Activated naive CD8-positive, alpha-beta T cell (primary cell): ENCODE results near the gene ANKRD55.
A peak's percentile ranks its signal among the peaks of the same experiment; 100 is the strongest.
"Not testable (repeated sequence)": the region's sequence is repeated elsewhere in the genome, so short reads cannot be mapped to it uniquely, and the experiment has no call there.

Source experiments
- H3K27ac Mint-ChIP-seq: one replicate; pipeline ENCODE4 v1.8.0; 2021; ENCODE audit warnings: mixed read lengths
- H3K27me3 Mint-ChIP-seq: one replicate; pipeline ENCODE4 v1.8.0; 2021; ENCODE audit warnings: mixed read lengths
- H3K36me3 Mint-ChIP-seq: one replicate; pipeline ENCODE4 v1.8.0; 2021; ENCODE audit warnings: mixed read lengths
- H3K4me1 Mint-ChIP-seq: one replicate; pipeline ENCODE4 v1.8.0; 2021; ENCODE audit warnings: low read depth, mixed read lengths
- H3K4me3 Mint-ChIP-seq: one replicate; pipeline ENCODE4 v1.8.0; 2021; ENCODE audit warnings: mild to moderate bottlenecking, mixed read lengths
- H3K9me3 Mint-ChIP-seq: one replicate; pipeline ENCODE4 v1.8.0; 2021; ENCODE audit warnings: low read depth, mixed read lengths

Gene ANKRD55

GRCh38 chr5:56233230-56233629 is at the start of gene ANKRD55:
Gene ANKRD55, minus strand, starts transcription at chr5:56233330. Its CDS starts 417 bp downstream, at chr5:56232913.
- no peak within 1 kb of the TSS for H3K27ac Mint-ChIP-seq
- H3K9me3 Mint-ChIP-seq, result no peaks in the 10 kb centered on the region
- no peaks in the 10 kb centered on the region for H3K36me3 Mint-ChIP-seq
- peaks cover 7% of the 10 kb centered on the region for H3K27me3 Mint-ChIP-seq
- H3K4me1 Mint-ChIP-seq, result no peaks in the 10 kb centered on the region
- H3K4me3 Mint-ChIP-seq, result no peak within 1 kb of the TSS

GRCh38 chr5:56282216-56282615 is 49.1 kb upstream of the ANKRD55 start:
- Mint-ChIP-seq H3K4me3 (no peak overlapping the region), H3K27ac (no peak overlapping the region)

GRCh38 chr5:56281489-56282165 is 48.5 kb upstream of the ANKRD55 start:
- no peak overlapping the region for H3K4me3 Mint-ChIP-seq
- H3K36me3 Mint-ChIP-seq, result no peaks in the 10 kb centered on the region
- no peaks in the 10 kb centered on the region for H3K27me3 Mint-ChIP-seq
- H3K27ac Mint-ChIP-seq, result no peak overlapping the region
- no peaks in the 10 kb centered on the region for H3K9me3 Mint-ChIP-seq
- H3K4me1 Mint-ChIP-seq, result no peaks in the 10 kb centered on the region

More at GRCh38 chr5:56282216-56282615, 49.1 kb upstream of the ANKRD55 start:
- H3K27me3 Mint-ChIP-seq, result no peaks in the 10 kb centered on the region
- H3K4me1 Mint-ChIP-seq, result no peaks in the 10 kb centered on the region
- no peaks in the 10 kb centered on the region for H3K9me3 Mint-ChIP-seq
- no peaks in the 10 kb centered on the region for H3K36me3 Mint-ChIP-seq

- no peaks in the 10 kb centered on the region for H3K27me3 Mint-ChIP-seq
- no peaks in the 10 kb centered on the region for H3K36me3 Mint-ChIP-seq
- H3K4me1 Mint-ChIP-seq, result no peaks in the 10 kb centered on the region
- H3K27ac Mint-ChIP-seq, result no peak overlapping the region
- H3K9me3 Mint-ChIP-seq, result no peaks in the 10 kb centered on the region
- no peak overlapping the region for H3K4me3 Mint-ChIP-seq
Observed at GRCh38 chr5:56279979-56280378, 46.8 kb upstream of the ANKRD55 start.

- H3K27me3 Mint-ChIP-seq, result no peaks in the 10 kb centered on the region
- no peaks in the 10 kb centered on the region for H3K36me3 Mint-ChIP-seq
- no peak overlapping the region for H3K27ac Mint-ChIP-seq
- no peaks in the 10 kb centered on the region for H3K4me1 Mint-ChIP-seq
- H3K4me3 Mint-ChIP-seq, result no peak overlapping the region
- no peaks in the 10 kb centered on the region for H3K9me3 Mint-ChIP-seq
Observed at GRCh38 chr5:56279291-56279690, 46.2 kb upstream of the ANKRD55 start.

- Mint-ChIP-seq H3K9me3 (no peaks in the 10 kb centered on the region), H3K4me1 (no peaks in the 10 kb centered on the region), H3K27ac (no peak overlapping the region), H3K4me3 (no peak overlapping the region), H3K36me3 (no peaks in the 10 kb centered on the region), H3K27me3 (no peaks in the 10 kb centered on the region)
Observed at GRCh38 chr5:56278335-56278753, 45.2 kb upstream of the ANKRD55 start.

- Mint-ChIP-seq H3K9me3 (no peaks in the 10 kb centered on the region), H3K4me1 (no peaks in the 10 kb centered on the region), H3K4me3 (no peak overlapping the region), H3K27ac (no peak overlapping the region), H3K36me3 (no peaks in the 10 kb centered on the region), H3K27me3 (no peaks in the 10 kb centered on the region)
Observed at GRCh38 chr5:56277573-56277972, 44.4 kb upstream of the ANKRD55 start.

- Mint-ChIP-seq H3K36me3 (no peaks in the 10 kb centered on the region), H3K9me3 (no peaks in the 10 kb centered on the region), H3K27me3 (no peaks in the 10 kb centered on the region), H3K27ac (no peak overlapping the region), H3K4me1 (peaks cover 18% of the 10 kb centered on the region), H3K4me3 (no peak overlapping the region)
Observed at GRCh38 chr5:56273376-56273955, 40.3 kb upstream of the ANKRD55 start.

- Mint-ChIP-seq H3K4me3 (no peak overlapping the region), H3K36me3 (no peaks in the 10 kb centered on the region), H3K27ac (no peak overlapping the region), H3K9me3 (no peaks in the 10 kb centered on the region), H3K27me3 (no peaks in the 10 kb centered on the region), H3K4me1 (peaks cover 18% of the 10 kb centered on the region)
Observed at GRCh38 chr5:56272765-56273164, 39.6 kb upstream of the ANKRD55 start.

- no peaks in the 10 kb centered on the region for H3K36me3 Mint-ChIP-seq
- H3K4me3 Mint-ChIP-seq, result peak overlapping the region; percentile 75
- H3K27me3 Mint-ChIP-seq, result no peaks in the 10 kb centered on the region
- no peaks in the 10 kb centered on the region for H3K9me3 Mint-ChIP-seq
- H3K4me1 Mint-ChIP-seq, result peaks cover 18% of the 10 kb centered on the region
- H3K27ac Mint-ChIP-seq, result peak overlapping the region; percentile 78
Observed at GRCh38 chr5:56270568-56271392, 37.6 kb upstream of the ANKRD55 start.

- H3K36me3 Mint-ChIP-seq, result no peaks in the 10 kb centered on the region
- peaks cover 18% of the 10 kb centered on the region for H3K4me1 Mint-ChIP-seq
- no peaks in the 10 kb centered on the region for H3K9me3 Mint-ChIP-seq
- no peak overlapping the region for H3K4me3 Mint-ChIP-seq
- H3K27me3 Mint-ChIP-seq, result no peaks in the 10 kb centered on the region
- peak overlapping the region; percentile 78 for H3K27ac Mint-ChIP-seq
Observed at GRCh38 chr5:56270058-56270457, 36.9 kb upstream of the ANKRD55 start.

- Mint-ChIP-seq H3K4me3 (no peak overlapping the region), H3K27ac (peak overlapping the region; percentile 54), H3K9me3 (no peaks in the 10 kb centered on the region)
Observed at GRCh38 chr5:56269216-56269927, 36.2 kb upstream of the ANKRD55 start.

GRCh38 chr5:56268707-56269106 is 35.6 kb upstream of the ANKRD55 start:
- H3K36me3 Mint-ChIP-seq, H3K4me3 Mint-ChIP-seq: not testable (repeated sequence)

More at GRCh38 chr5:56269216-56269927, 36.2 kb upstream of the ANKRD55 start:
- H3K27me3 Mint-ChIP-seq, result no peaks in the 10 kb centered on the region
- no peaks in the 10 kb centered on the region for H3K36me3 Mint-ChIP-seq
- peaks cover 18% of the 10 kb centered on the region for H3K4me1 Mint-ChIP-seq

GRCh38 chr5:56267856-56268255 is 34.7 kb upstream of the ANKRD55 start:
- no peaks in the 10 kb centered on the region for H3K9me3 Mint-ChIP-seq
- H3K4me1 Mint-ChIP-seq, result peaks cover 18% of the 10 kb centered on the region
- H3K4me3 Mint-ChIP-seq, result no peak overlapping the region
- H3K36me3 Mint-ChIP-seq, result no peaks in the 10 kb centered on the region
- H3K27me3 Mint-ChIP-seq, result no peaks in the 10 kb centered on the region
- H3K27ac Mint-ChIP-seq, result no peak overlapping the region

More at GRCh38 chr5:56268707-56269106, 35.6 kb upstream of the ANKRD55 start:
- not testable (repeated sequence) for H3K27ac Mint-ChIP-seq, H3K9me3 Mint-ChIP-seq, H3K27me3 Mint-ChIP-seq
- H3K4me1 Mint-ChIP-seq, result peaks cover 18% of the 10 kb centered on the region
